Panc1 (cell line): Measurements from ENCODE around the gene FRMD4A. TPM values are rescaled to one million over a fixed set of nuclear protein-coding genes. Genes with fewer than 3 reads are reported as not detected.

Experiments used
- ATAC-seq: fragments of 200-7000 bp; cut with Tn5 transposase; 2 replicates; pipeline ENCODE4 v1.9.1; 2020; ENCODE audit warnings: mild to moderate bottlenecking, moderate library complexity
- BruUV-seq: library from RNA; stranded (reverse); fragments of 400-500 nt; replicated peaks from 2 replicates; lab custom pipeline; 2021; lab: Mats Ljungman, UMichigan
- CTCF ChIA-PET: fragments of 300-600 bp; sonication (Branson Sonifier 250); formaldehyde crosslinking; loops from one replicate; lab custom pipeline; 2022; ENCODE audit warnings: antibody characterized with exemption; lab: Charles Lee
- POLR2A ChIA-PET: fragments of 300-600 bp; sonication (Branson Sonifier 250); formaldehyde crosslinking; loops from one replicate; lab custom pipeline; 2022; ENCODE audit warnings: antibody characterized with exemption; lab: Charles Lee
- DNase-seq: peaks from one replicate; pipeline ENCODE4 v3.0.0-alpha.2; 2010; ENCODE audit warnings: low read depth, low spot score
- H3K27ac ChIP-seq: 2 replicates; pipeline ENCODE4 v1.5.1; 2011; ENCODE audit warnings: mild to moderate bottlenecking, low read length, inconsistent platforms
- H3K27me3 ChIP-seq: fragments of 200-500 bp; sonication (Bioruptor generic); 2 replicates; pipeline ENCODE4 v1.6.0; 2014; ENCODE audit warnings: low read length, inconsistent platforms; ENCODE audit not compliant: control insufficient read depth, insufficient read depth
- H3K36me3 ChIP-seq: fragments of 200-500 bp; sonication (Bioruptor generic); 2 replicates; pipeline ENCODE4 v1.5.1; 2014; ENCODE audit warnings: inconsistent platforms, mild to moderate bottlenecking, low read length, moderate library complexity; ENCODE audit not compliant: control insufficient read depth, insufficient read depth
- H3K4me1 ChIP-seq: 2 replicates; pipeline ENCODE4 v1.5.1; 2011; ENCODE audit warnings: inconsistent platforms, mild to moderate bottlenecking, low read length, moderate library complexity; ENCODE audit not compliant: control insufficient read depth, insufficient read depth
- H3K4me3 ChIP-seq, 2 experiments: 2 replicates each; pipeline ENCODE4 v1.5.1; 2011 to 2012; ENCODE audit warnings: low read depth in 2 of 2, low read length in 2 of 2, mild to moderate bottlenecking in 2 of 2, inconsistent platforms in 1 of 2, moderate library complexity in 1 of 2
- H3K9me3 ChIP-seq: fragments of 200-500 bp; sonication (Bioruptor generic); 2 replicates; pipeline ENCODE4 v1.5.1; 2014; ENCODE audit warnings: low read depth, mild to moderate bottlenecking, inconsistent platforms, low read length, moderate library complexity; ENCODE audit not compliant: control insufficient read depth, insufficient read depth
- CTCF ChIP-seq: fragments of 450-650 bp; IDR thresholded peaks from 2 replicates; pipeline ENCODE4 v1.5.1; 2017; ENCODE audit warnings: mild to moderate bottlenecking
- POLR2AphosphoS5 ChIP-seq: IDR thresholded peaks from 2 replicates; pipeline ENCODE4 v1.6.1; 2012; ENCODE audit warnings: mild to moderate bottlenecking, low read depth, low read length, moderate library complexity
- SIN3A ChIP-seq: IDR thresholded peaks from 2 replicates; pipeline ENCODE4 v1.6.1; 2012; ENCODE audit warnings: low read depth, mild to moderate bottlenecking, low read length, moderate library complexity, borderline replicate concordance; ENCODE audit not compliant: insufficient read depth
- TCF7L2 ChIP-seq: IDR thresholded peaks from 2 replicates; pipeline ENCODE4 v1.6.1; 2011; ENCODE audit warnings: mild to moderate bottlenecking, low read depth, low read length, inconsistent platforms
- in situ Hi-C: cut with HindIII; loops from 2 replicates; pipeline ENCODE4 v1.10.0; 2016; ENCODE audit warnings: low sequenced_read_pairs, low pct_unique_long_range_greater_than_20kb
- intact Hi-C: fragments of 100-400 bp; cut with micrococcal nuclease; formaldehyde crosslinking; loops from one replicate; pipeline ENCODE4 v1.10.0; 2022; ENCODE audit not compliant: unreplicated experiment
- total RNA-seq: library from RNA; stranded (reverse); gene quantifications from one replicate; pipeline ENCODE4 v1.2.1, GENCODE V29; 2021; ENCODE audit not compliant: unreplicated experiment
- TF ChIP-seq, protein P1 (sequence below), 2 experiments: IDR thresholded peaks; 2 replicates each; pipeline ENCODE4 v1.6.1; 2011 to 2012; ENCODE audit warnings: low read depth in 2 of 2, control low read depth in 1 of 2, low read length in 1 of 2, mild to moderate bottlenecking in 1 of 2, moderate library complexity in 1 of 2; ENCODE audit not compliant: insufficient read depth in 1 of 2

The FRMD4A gene
- total RNA-seq, 1 experiment from 2014 or later, result 7.1 TPM

- intact Hi-C loops, result loop anchor here (10.0 kb wide), 1 partner anchor 279 kb away; no protein-coding TSS in a partner anchor
- CTCF ChIA-PET, result interaction anchor here (0.7 kb wide), 1 partner anchor 269 kb away, joined by 3 read pairs; no protein-coding TSS in a partner anchor
- TF ChIP-seq TCF7L2 (no peak), CTCF (no peak), POLR2AphosphoS5 (no peak), SIN3A (no peak)
- TF ChIP-seq, protein P1, sequence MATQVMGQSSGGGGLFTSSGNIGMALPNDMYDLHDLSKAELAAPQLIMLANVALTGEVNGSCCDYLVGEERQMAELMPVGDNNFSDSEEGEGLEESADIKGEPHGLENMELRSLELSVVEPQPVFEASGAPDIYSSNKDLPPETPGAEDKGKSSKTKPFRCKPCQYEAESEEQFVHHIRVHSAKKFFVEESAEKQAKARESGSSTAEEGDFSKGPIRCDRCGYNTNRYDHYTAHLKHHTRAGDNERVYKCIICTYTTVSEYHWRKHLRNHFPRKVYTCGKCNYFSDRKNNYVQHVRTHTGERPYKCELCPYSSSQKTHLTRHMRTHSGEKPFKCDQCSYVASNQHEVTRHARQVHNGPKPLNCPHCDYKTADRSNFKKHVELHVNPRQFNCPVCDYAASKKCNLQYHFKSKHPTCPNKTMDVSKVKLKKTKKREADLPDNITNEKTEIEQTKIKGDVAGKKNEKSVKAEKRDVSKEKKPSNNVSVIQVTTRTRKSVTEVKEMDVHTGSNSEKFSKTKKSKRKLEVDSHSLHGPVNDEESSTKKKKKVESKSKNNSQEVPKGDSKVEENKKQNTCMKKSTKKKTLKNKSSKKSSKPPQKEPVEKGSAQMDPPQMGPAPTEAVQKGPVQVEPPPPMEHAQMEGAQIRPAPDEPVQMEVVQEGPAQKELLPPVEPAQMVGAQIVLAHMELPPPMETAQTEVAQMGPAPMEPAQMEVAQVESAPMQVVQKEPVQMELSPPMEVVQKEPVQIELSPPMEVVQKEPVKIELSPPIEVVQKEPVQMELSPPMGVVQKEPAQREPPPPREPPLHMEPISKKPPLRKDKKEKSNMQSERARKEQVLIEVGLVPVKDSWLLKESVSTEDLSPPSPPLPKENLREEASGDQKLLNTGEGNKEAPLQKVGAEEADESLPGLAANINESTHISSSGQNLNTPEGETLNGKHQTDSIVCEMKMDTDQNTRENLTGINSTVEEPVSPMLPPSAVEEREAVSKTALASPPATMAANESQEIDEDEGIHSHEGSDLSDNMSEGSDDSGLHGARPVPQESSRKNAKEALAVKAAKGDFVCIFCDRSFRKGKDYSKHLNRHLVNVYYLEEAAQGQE (IDR thresholded peaks at IDR 0.05; ENCODE audit: insufficient read depth in 1 of 2, low read depth in 2 of 2, low read length in 1 of 2), result no peak
Observed at GRCh38 chr10:14196113-14196512, 134.6 kb downstream of the FRMD4A start.

DNA sequence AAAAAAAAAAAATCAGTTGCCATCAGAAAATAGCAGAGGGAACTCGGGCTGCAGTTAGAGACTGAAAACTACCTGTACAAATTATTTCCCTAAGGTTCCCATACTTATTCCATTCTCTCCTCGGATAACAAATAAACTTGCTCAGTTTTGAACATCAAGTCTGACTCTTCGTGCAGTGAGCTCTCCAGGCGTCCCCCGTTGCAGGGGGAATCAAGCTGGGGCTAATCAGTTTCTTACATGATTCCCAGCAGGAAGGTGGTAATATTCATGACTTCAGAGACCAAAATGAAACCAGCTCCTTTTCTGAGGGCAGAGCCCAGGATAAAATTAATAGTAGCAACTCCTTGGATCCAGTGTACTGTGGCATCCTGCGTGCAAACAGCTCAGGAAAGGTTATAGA, 135.3 kb downstream of the FRMD4A start:
- no peaks in the 10 kb centered on the region for H3K9me3 ChIP-seq
- intact Hi-C loops (loop anchor here (10.0 kb wide), 1 partner anchor 279 kb away; no protein-coding TSS in a partner anchor), in situ Hi-C loops (no loop called here)
- BruUV-seq, result no TSS peak
- no peaks in the 10 kb centered on the region for H3K36me3 ChIP-seq
- ATAC-seq, result no peak
- DNase-seq, result no peak
- peaks cover 2% of the 10 kb centered on the region; the same call in 1 of the 2 replicates for H3K27me3 ChIP-seq
- no peak overlapping the region for H3K27ac ChIP-seq
- no peak overlapping the region for H3K4me3 ChIP-seq
- TF ChIP-seq, protein P1 (IDR thresholded peaks at IDR 0.05; ENCODE audit: insufficient read depth in 1 of 2, low read depth in 2 of 2, low read length in 1 of 2), result no peak
- TF ChIP-seq POLR2AphosphoS5 (no peak), CTCF (no peak), SIN3A (no peak), TCF7L2 (no peak)
- ChIA-PET CTCF (interaction anchor here (0.6 to 0.7 kb wide), 2 partner anchors 21 to 268 kb away, joined by 3 read pairs; no protein-coding TSS in a partner anchor), POLR2A (no interaction called here)
- no peaks in the 10 kb centered on the region for H3K4me1 ChIP-seq

More at GRCh38 chr10:14196113-14196512, 134.6 kb downstream of the FRMD4A start:
- BruUV-seq, result no TSS peak
- Histone ChIP-seq H3K27ac (no peak overlapping the region), H3K9me3 (no peaks in the 10 kb centered on the region), H3K4me1 (no peaks in the 10 kb centered on the region), H3K36me3 (no peaks in the 10 kb centered on the region), H3K27me3 (peaks cover 2% of the 10 kb centered on the region; the same call in 1 of the 2 replicates), H3K4me3 (no peak overlapping the region)
- in situ Hi-C loops, result no loop called here
- POLR2A ChIA-PET, result no interaction called here
- no peak for ATAC-seq
- DNase-seq, result no peak
